Activated naive CD4-positive, alpha-beta T cell treated with anti-CD3 and anti-CD28 coated beads, Interleukin-2, amount 10 ng/mL, durations not matched to agents 7 days and 5 days (primary cell): ENCODE measurements around the gene PROC.

Experiments used
- CTCF ChIA-PET: fragments of 350-600 bp; sonication (Branson Sonifier 250); formaldehyde crosslinking; loops from one replicate; lab custom pipeline; 2021; ENCODE audit warnings: antibody characterized with exemption; lab: Charles Lee
- DNase-seq: peaks from one replicate; pipeline ENCODE4 v3.0.0-alpha.2; 2020
- H3K27ac Mint-ChIP-seq: one replicate; pipeline ENCODE4 v1.8.0; 2021; ENCODE audit warnings: mild to moderate bottlenecking, moderate library complexity, mixed read lengths
- H3K27me3 Mint-ChIP-seq: one replicate; pipeline ENCODE4 v1.8.0; 2021; ENCODE audit warnings: mild to moderate bottlenecking, mixed read lengths
- H3K36me3 Mint-ChIP-seq: one replicate; pipeline ENCODE4 v1.8.0; 2021; ENCODE audit warnings: mixed read lengths
- H3K4me1 Mint-ChIP-seq: one replicate; pipeline ENCODE4 v1.8.0; 2021; ENCODE audit warnings: mixed read lengths
- H3K4me3 Mint-ChIP-seq: one replicate; pipeline ENCODE4 v1.8.0; 2021; ENCODE audit warnings: mild to moderate bottlenecking, moderate library complexity, mixed read lengths
- H3K9me3 Mint-ChIP-seq: one replicate; pipeline ENCODE4 v1.8.0; 2021; ENCODE audit warnings: mixed read lengths

The PROC gene

GRCh38 chr2:127423880-127424279, 5.7 kb downstream of the PROC start:
- H3K4me3 Mint-ChIP-seq, result peak overlapping the region; percentile 1
- no peaks in the 10 kb centered on the region for H3K9me3 Mint-ChIP-seq
- CTCF ChIA-PET, result interaction anchor here (1.4 kb wide), 1 partner anchor 56 kb away, joined by 4 read pairs; no protein-coding TSS in a partner anchor
- H3K4me1 Mint-ChIP-seq, result peaks cover 11% of the 10 kb centered on the region
- no peak for DNase-seq
- H3K27ac Mint-ChIP-seq, result no peak overlapping the region
- no peaks in the 10 kb centered on the region for H3K36me3 Mint-ChIP-seq
- H3K27me3 Mint-ChIP-seq, result peaks cover 62% of the 10 kb centered on the region

GRCh38 chr2:127424598-127425520, 6.6 kb downstream of the PROC start:
- Mint-ChIP-seq H3K9me3 (no peaks in the 10 kb centered on the region), H3K27me3 (peaks cover 62% of the 10 kb centered on the region), H3K4me3 (no peak overlapping the region), H3K4me1 (peaks cover 11% of the 10 kb centered on the region), H3K36me3 (no peaks in the 10 kb centered on the region), H3K27ac (no peak overlapping the region)
- CTCF ChIA-PET, result interaction anchor here (0.8 to 1.4 kb wide), 3 partner anchors 10 to 346 kb away, joined by 3 to 4 read pairs (median 3); no protein-coding TSS in a partner anchor
- no peak for DNase-seq

- H3K27ac Mint-ChIP-seq, result no peak overlapping the region
- H3K4me1 Mint-ChIP-seq, result peaks cover 11% of the 10 kb centered on the region
- no peaks in the 10 kb centered on the region for H3K9me3 Mint-ChIP-seq
- H3K27me3 Mint-ChIP-seq, result peaks cover 54% of the 10 kb centered on the region
- H3K36me3 Mint-ChIP-seq, result no peaks in the 10 kb centered on the region
- no peak overlapping the region for H3K4me3 Mint-ChIP-seq
- no peak for DNase-seq
- CTCF ChIA-PET, result interaction anchor here (0.8 to 1.4 kb wide), 3 partner anchors 11 to 345 kb away, joined by 3 to 4 read pairs (median 3); no protein-coding TSS in a partner anchor
Measured at GRCh38 chr2:127425540-127426490, 7.6 kb downstream of the PROC start.

GRCh38 chr2:127426501-127427354, 8.5 kb downstream of the PROC start:
- Mint-ChIP-seq H3K27ac (no peak overlapping the region), H3K27me3 (peaks cover 44% of the 10 kb centered on the region), H3K4me1 (peaks cover 11% of the 10 kb centered on the region), H3K9me3 (no peaks in the 10 kb centered on the region), H3K36me3 (no peaks in the 10 kb centered on the region), H3K4me3 (no peak overlapping the region)
- no peak for DNase-seq
- CTCF ChIA-PET, result no interaction called here

- H3K27ac Mint-ChIP-seq, result no peak overlapping the region
- peaks cover 8% of the 10 kb centered on the region for H3K4me1 Mint-ChIP-seq
- H3K27me3 Mint-ChIP-seq, result peaks cover 40% of the 10 kb centered on the region
- no peak for DNase-seq
- H3K4me3 Mint-ChIP-seq, result no peak overlapping the region
- CTCF ChIA-PET, result no interaction called here
- H3K9me3 Mint-ChIP-seq, result no peaks in the 10 kb centered on the region
- no peaks in the 10 kb centered on the region for H3K36me3 Mint-ChIP-seq
Measured at GRCh38 chr2:127427376-127428056, 9.3 kb downstream of the PROC start.

GRCh38 chr2:127428057-127428814, 10.0 kb downstream of the PROC start:
- Mint-ChIP-seq H3K27me3 (peaks cover 33% of the 10 kb centered on the region), H3K4me3 (no peak overlapping the region), H3K36me3 (no peaks in the 10 kb centered on the region), H3K9me3 (no peaks in the 10 kb centered on the region), H3K27ac (no peak overlapping the region), H3K4me1 (peaks cover 6% of the 10 kb centered on the region)
- DNase-seq, result no peak
- CTCF ChIA-PET, result no interaction called here

- H3K4me1 Mint-ChIP-seq, result peaks cover 3% of the 10 kb centered on the region
- CTCF ChIA-PET, result no interaction called here
- no peak overlapping the region for H3K4me3 Mint-ChIP-seq
- no peaks in the 10 kb centered on the region for H3K9me3 Mint-ChIP-seq
- H3K27me3 Mint-ChIP-seq, result peaks cover 28% of the 10 kb centered on the region
- DNase-seq, result no peak
- no peaks in the 10 kb centered on the region for H3K36me3 Mint-ChIP-seq
- H3K27ac Mint-ChIP-seq, result no peak overlapping the region
Measured at GRCh38 chr2:127428815-127429109, 10.5 kb downstream of the PROC start.

- no peak for DNase-seq
- CTCF ChIA-PET, result no interaction called here
- Mint-ChIP-seq H3K9me3 (no peaks in the 10 kb centered on the region), H3K27me3 (peaks cover 22% of the 10 kb centered on the region), H3K4me1 (no peaks in the 10 kb centered on the region), H3K27ac (no peak overlapping the region), H3K36me3 (no peaks in the 10 kb centered on the region), H3K4me3 (no peak overlapping the region)
Measured at GRCh38 chr2:127429291-127429690, 11.1 kb downstream of the PROC start.

GRCh38 chr2:127429844-127430425, 11.7 kb downstream of the PROC start:
- CTCF ChIA-PET, result interaction anchor here (1.1 kb wide), 1 partner anchor 49 kb away, joined by 3 read pairs; no protein-coding TSS in a partner anchor
- DNase-seq, result no peak
- Mint-ChIP-seq H3K36me3 (no peaks in the 10 kb centered on the region), H3K9me3 (no peaks in the 10 kb centered on the region), H3K27ac (no peak overlapping the region), H3K4me1 (no peaks in the 10 kb centered on the region), H3K27me3 (peaks cover 16% of the 10 kb centered on the region), H3K4me3 (no peak overlapping the region)

- no peak overlapping the region for H3K4me3 Mint-ChIP-seq
- H3K9me3 Mint-ChIP-seq, result no peaks in the 10 kb centered on the region
- no peaks in the 10 kb centered on the region for H3K36me3 Mint-ChIP-seq
- no peak for DNase-seq
- no peaks in the 10 kb centered on the region for H3K4me1 Mint-ChIP-seq
- CTCF ChIA-PET, result no interaction called here
- H3K27ac Mint-ChIP-seq, result no peak overlapping the region
- H3K27me3 Mint-ChIP-seq, result peaks cover 4% of the 10 kb centered on the region
Measured at GRCh38 chr2:127431408-127432023, 13.3 kb downstream of the PROC start.

- H3K36me3 Mint-ChIP-seq, result no peaks in the 10 kb centered on the region
- H3K27me3 Mint-ChIP-seq, result peaks cover 4% of the 10 kb centered on the region
- H3K4me1 Mint-ChIP-seq, result no peaks in the 10 kb centered on the region
- no peaks in the 10 kb centered on the region for H3K9me3 Mint-ChIP-seq
- CTCF ChIA-PET, result no interaction called here
- no peak overlapping the region for H3K4me3 Mint-ChIP-seq
- H3K27ac Mint-ChIP-seq, result no peak overlapping the region
- DNase-seq, result no peak
Measured at GRCh38 chr2:127434515-127434914, 16.3 kb downstream of the PROC start.

GRCh38 chr2:127437056-127437455, 18.8 kb downstream of the PROC start:
- no peak for DNase-seq
- H3K27ac Mint-ChIP-seq, result no peak overlapping the region
- H3K36me3 Mint-ChIP-seq, result no peaks in the 10 kb centered on the region
- H3K27me3 Mint-ChIP-seq, result peaks cover 9% of the 10 kb centered on the region
- no peaks in the 10 kb centered on the region for H3K4me1 Mint-ChIP-seq
- no peak overlapping the region for H3K4me3 Mint-ChIP-seq
- CTCF ChIA-PET, result no interaction called here
- H3K9me3 Mint-ChIP-seq, result peaks cover 4% of the 10 kb centered on the region
